NB4 (cell line): ENCODE results near the gene MRPS22.

ENCODE experiments used
- DNase-seq: peaks from one replicate; pipeline ENCODE4 v3.0.0; 2010; ENCODE audit warnings: low read depth
- H3K4me3 ChIP-seq: one replicate; pipeline ENCODE4 v1.5.1; 2011; ENCODE audit warnings: mild to moderate bottlenecking, low read depth, low read length, moderate library complexity
- MYC ChIP-seq: IDR thresholded peaks from 2 replicates; pipeline ENCODE4 v1.6.1; 2011; ENCODE audit warnings: low read depth, low read length
- POLR2A ChIP-seq: IDR thresholded peaks from 2 replicates; pipeline ENCODE4 v1.6.1; 2011; ENCODE audit warnings: mild to moderate bottlenecking; ENCODE audit not compliant: insufficient read length; ENCODE audit errors: extremely low read depth
- TF ChIP-seq, protein P1 (sequence below): IDR thresholded peaks from one replicate; pipeline ENCODE4 v1.5.1; 2012; ENCODE audit warnings: low read depth, low read length
- TF ChIP-seq, protein P2 (sequence below): IDR thresholded peaks from 2 replicates; pipeline ENCODE4 v1.6.1; 2011; ENCODE audit warnings: low read depth, low read length

Gene MRPS22

DNA sequence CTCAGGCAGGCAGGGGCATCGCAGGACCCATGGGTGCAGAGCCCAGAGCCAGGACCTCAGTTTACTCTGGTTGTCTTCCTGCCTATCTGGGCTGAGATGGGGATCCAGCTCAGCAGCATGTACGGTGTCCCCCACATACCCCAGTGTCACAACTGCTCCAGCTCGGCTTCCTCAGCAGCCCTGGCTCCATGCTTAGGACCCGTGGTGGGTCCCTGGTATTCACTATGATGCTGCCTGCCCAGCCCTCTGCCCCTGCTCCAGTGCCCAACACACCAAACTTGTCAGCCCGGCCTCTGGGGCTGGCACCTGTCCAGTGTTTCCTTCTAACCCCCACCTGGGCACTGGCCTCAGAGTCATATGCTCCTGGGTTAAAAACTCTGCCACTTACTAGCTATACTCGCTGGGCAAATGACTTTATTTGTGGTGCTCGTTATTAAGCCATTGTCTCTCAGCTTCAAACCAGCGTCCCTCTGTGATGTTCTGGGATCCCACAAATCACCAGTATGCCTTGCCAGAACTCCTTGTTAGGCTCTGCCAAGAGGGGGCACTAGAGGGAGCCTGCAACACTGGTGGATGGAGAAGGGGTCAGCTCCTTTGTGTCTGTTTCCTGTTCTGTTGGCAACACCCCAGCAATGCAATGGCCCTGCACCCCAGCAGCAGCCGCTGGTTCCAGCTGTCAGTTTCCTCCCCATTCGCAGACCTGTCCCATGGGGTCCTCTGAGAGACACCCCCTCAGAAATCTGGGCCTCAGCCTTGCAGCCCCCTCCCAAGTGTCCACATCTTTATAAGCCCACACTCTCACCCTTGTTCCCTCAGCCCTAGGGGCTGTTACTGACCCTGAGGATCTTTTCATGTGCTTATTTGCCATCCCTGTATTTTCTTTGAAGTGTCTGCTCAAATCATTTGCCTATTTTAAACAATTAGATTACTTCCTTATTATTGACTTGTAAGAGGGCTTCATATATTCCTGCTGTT lies 24.1 kb upstream of the MRPS22 start:
- DNase-seq, result peak; percentile 75
- no peak overlapping the region for H3K4me3 ChIP-seq
- no peak for TF ChIP-seq POLR2A
- TF ChIP-seq, protein P1, sequence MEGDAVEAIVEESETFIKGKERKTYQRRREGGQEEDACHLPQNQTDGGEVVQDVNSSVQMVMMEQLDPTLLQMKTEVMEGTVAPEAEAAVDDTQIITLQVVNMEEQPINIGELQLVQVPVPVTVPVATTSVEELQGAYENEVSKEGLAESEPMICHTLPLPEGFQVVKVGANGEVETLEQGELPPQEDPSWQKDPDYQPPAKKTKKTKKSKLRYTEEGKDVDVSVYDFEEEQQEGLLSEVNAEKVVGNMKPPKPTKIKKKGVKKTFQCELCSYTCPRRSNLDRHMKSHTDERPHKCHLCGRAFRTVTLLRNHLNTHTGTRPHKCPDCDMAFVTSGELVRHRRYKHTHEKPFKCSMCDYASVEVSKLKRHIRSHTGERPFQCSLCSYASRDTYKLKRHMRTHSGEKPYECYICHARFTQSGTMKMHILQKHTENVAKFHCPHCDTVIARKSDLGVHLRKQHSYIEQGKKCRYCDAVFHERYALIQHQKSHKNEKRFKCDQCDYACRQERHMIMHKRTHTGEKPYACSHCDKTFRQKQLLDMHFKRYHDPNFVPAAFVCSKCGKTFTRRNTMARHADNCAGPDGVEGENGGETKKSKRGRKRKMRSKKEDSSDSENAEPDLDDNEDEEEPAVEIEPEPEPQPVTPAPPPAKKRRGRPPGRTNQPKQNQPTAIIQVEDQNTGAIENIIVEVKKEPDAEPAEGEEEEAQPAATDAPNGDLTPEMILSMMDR, result peak; percentile 80
- TF ChIP-seq MYC, result no peak

DNA sequence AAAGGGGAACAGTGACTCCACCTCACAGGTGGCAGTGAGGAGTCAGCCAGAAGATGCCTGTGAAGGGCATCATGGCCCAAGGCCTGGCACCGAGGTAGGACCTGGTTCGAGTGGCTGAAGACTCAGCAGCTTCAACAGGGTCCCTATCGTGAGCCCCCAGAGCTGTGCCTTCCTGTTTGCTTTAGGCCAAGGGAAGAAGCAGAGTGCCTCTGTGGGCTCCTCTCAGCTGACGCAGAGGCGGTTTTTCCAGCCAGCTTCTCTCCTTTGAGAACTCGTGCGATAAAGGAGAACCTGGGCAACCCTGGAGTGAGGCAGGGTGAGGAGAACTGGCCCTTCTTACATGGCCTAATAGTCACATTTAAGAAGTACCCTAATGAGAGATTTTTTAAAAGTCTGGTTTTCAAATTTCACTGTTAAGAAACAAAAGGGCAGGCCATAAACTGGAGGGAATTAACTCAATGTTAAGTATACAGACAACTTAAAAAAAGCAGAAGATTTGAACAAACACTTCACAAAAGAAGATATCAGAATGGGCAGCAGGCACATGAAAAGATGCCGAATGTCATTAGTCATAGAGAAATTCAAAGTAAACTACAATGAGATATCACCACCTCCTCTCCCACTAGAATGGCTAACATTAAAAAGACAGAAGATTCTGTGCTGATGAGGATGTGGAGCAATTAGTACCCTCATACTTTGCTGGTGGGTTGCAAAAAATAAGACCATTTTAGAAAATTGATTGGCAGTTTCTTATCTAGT lies 23.1 kb upstream of the MRPS22 start:
- TF ChIP-seq, protein P2, sequence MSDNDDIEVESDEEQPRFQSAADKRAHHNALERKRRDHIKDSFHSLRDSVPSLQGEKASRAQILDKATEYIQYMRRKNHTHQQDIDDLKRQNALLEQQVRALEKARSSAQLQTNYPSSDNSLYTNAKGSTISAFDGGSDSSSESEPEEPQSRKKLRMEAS, result no peak
- TF ChIP-seq POLR2A, result no peak
- TF ChIP-seq MYC, result no peak
- TF ChIP-seq, protein P1, result no peak
- DNase-seq, result no peak
- H3K4me3 ChIP-seq, result no peak overlapping the region

DNA sequence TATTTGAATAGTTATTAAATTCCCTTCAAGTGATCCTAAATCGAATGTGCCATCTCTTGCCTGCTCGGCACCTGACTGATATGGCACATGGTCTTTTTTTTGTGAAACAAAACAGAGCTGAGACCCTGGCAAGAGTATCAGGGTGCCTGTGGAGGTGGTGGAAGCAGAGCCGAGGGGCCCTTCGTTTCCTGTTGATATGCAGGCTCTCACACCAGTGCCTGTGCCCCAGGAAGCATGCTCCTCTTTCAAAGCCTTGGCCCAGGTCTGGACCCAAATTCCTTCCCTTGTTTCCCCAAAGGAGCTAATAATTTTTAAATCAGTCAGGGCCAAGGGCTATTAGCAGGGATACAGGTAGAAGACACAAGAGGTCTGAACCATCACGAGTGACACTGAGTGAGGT lies 21.5 kb upstream of the MRPS22 start:
- no peak for TF ChIP-seq POLR2A
- TF ChIP-seq, protein P2, result no peak
- TF ChIP-seq MYC, result no peak
- TF ChIP-seq, protein P1, result no peak
- no peak overlapping the region for H3K4me3 ChIP-seq
- no peak for DNase-seq

DNA sequence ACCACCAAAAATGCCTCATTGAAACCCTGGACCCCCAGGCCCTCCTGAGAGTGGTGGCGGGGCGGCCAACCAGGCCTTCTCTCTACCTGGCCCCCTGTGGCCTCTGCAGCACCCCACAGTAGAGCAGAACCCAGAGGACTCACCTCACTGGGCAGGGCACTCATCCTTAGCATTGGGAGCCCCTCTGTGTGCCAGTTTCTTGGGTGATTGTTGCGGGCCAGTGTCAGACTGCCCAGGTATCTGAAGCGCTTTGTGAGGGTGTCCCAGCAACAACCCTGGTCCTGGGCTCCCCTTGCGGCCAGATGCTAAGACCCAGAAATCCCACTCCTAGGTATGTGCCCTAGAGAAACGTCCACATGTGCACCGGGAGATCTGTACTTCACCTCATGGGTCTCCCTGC lies 20.7 kb upstream of the MRPS22 start:
- TF ChIP-seq, protein P1, result no peak
- no peak for TF ChIP-seq MYC
- TF ChIP-seq, protein P2, result no peak
- TF ChIP-seq POLR2A, result no peak
- H3K4me3 ChIP-seq, result no peak overlapping the region
- no peak for DNase-seq

DNA sequence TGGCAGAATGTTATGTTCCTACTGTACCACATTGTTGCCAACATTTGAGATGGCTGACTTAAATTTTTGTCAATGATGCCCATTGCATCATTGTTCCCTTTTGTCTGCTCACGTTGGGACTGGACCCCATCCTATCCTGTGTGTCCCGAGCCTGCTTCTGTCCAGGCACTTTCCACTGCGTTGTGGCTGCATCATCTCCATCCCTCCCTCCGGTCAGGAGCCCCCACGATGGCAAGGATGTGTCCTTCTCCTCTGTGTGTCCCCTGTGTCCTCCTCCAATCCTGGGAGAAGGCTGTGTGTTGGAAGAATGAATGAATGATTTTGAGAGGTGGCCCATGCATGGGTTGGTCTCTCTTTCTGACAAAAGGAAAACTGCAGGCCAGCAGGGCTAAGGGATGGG lies 19.4 kb upstream of the MRPS22 start:
- no peak for TF ChIP-seq MYC
- TF ChIP-seq, protein P1, result no peak
- TF ChIP-seq, protein P2, result no peak
- no peak for TF ChIP-seq POLR2A
- no peak overlapping the region for H3K4me3 ChIP-seq
- DNase-seq, result no peak
